Mesodermal cell (in vitro differentiated cells): Measurements from ENCODE around the gene CAMK2D.

Source experiments
- H3K27ac ChIP-seq: 2 replicates; pipeline ENCODE4 v1.7.0; 2013; ENCODE audit warnings: mild to moderate bottlenecking, low read depth, low read length, moderate library complexity; ENCODE audit not compliant: severe bottlenecking
- H3K36me3 ChIP-seq: 2 replicates; pipeline ENCODE4 v1.7.1; 2013; ENCODE audit warnings: mild to moderate bottlenecking, low read length, moderate library complexity; ENCODE audit not compliant: control insufficient read depth, insufficient read depth
- H3K4me1 ChIP-seq: one replicate; pipeline ENCODE4 v1.7.1; 2013; ENCODE audit warnings: mild to moderate bottlenecking, low read length; ENCODE audit not compliant: insufficient read depth, control insufficient read depth, poor library complexity, severe bottlenecking
- H3K4me3 ChIP-seq: 2 replicates; pipeline ENCODE4 v1.7.0; 2013; ENCODE audit warnings: low read length, control low read depth, mild to moderate bottlenecking; ENCODE audit not compliant: insufficient read depth, poor library complexity, severe bottlenecking; ENCODE audit errors: extremely low read depth
- H3K9me3 ChIP-seq: 2 replicates; pipeline ENCODE4 v1.7.1; 2013; ENCODE audit warnings: mild to moderate bottlenecking, low read length, moderate library complexity; ENCODE audit not compliant: control insufficient read depth
- WGBS, 2 experiments: methylation state at CpG; one replicate each; pipeline ENCODE4 v1.1.5; 2013; ENCODE audit warnings: missing lambda C conversion rate in 2 of 2; ENCODE audit not compliant: insufficient coverage in 2 of 2; 5-methylcytosine and 5-hydroxymethylcytosine counted together

CAMK2D gene

DNA sequence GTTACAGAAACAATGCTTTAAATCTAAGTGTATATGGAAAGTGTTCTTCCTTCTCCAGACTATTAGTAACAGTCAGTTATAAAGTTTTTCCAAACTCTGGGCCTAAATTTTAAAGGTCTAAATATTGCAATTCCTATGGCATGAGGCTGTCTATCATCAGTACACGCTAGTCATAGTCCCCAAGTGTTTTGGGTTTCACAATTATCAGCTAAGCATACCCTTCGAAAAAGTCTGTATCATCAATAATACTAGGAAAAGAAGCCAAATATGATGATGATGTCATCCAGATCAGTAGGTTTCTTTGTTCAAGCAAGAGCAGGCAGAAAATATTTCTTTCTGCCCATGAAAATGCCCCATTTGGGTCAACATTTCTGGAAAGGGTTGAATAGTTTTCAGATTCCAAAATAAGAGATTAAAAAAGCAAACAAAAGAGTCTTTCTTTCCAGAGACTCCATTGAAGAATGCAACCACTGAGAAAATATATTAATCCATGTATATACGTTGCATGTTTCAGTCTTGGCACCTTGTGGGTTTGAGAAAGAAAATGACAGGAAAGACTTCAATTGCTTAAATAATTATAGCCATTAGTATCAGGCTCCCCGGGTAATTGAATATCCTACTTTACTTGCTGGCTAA is 173.8 kb downstream of the CAMK2D start:
- no CpG with 5 or more reads among the region's 4 CpGs for WGBS, 2 experiments
- Histone ChIP-seq H3K4me3 (no peak overlapping the region), H3K36me3 (no peaks in the 10 kb centered on the region), H3K4me1 (peaks cover 12% of the 10 kb centered on the region), H3K9me3 (no peaks in the 10 kb centered on the region), H3K27ac (no peak overlapping the region)

DNA sequence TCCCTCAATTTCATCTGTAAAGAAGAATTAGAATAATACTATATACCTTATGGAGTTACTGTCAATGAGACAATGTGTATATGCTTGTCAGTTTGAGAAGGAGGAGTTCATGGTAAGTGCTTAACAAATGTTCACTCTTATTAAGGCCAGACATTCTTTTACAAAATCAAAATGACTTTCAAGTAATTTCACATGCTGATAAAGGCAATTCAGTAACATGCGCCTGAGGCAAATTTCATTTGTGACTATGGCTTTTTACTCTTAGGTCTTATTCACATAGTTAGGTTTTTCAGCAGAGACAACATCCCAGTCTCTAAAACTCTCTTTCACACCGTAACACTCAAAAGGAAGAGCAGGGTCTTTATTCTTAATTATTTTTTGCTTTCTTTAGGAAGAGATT is 174.4 kb downstream of the CAMK2D start:
- no peaks in the 10 kb centered on the region for H3K9me3 ChIP-seq
- WGBS, 2 experiments = 100% methylated on average over 1 of the region's 2 CpGs
- peaks cover 12% of the 10 kb centered on the region for H3K4me1 ChIP-seq
- H3K27ac ChIP-seq = no peak overlapping the region
- H3K36me3 ChIP-seq = no peaks in the 10 kb centered on the region
- H3K4me3 ChIP-seq = no peak overlapping the region

DNA sequence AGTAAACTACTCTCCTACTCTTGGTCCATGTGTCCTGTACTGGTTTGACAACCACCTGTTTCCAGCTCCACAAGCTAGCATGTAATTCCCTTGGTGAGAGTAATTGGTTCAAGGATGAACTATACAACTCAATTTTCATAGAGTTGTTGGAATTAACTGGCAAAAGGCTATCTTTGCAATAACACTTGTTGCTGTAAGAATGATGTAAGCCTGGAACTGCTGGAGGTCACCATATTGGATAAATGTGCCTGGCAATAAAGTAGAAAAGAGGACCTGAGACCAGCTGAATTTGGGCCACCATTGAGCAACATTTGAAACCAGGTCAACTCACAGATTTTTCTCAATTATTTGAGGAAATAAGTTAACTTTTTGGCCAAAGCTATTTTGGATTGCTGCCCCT is 175.5 kb downstream of the CAMK2D start:
- H3K4me1 ChIP-seq = peaks cover 12% of the 10 kb centered on the region
- H3K9me3 ChIP-seq = no peaks in the 10 kb centered on the region
- no peak overlapping the region for H3K4me3 ChIP-seq
- H3K36me3 ChIP-seq = no peaks in the 10 kb centered on the region
- H3K27ac ChIP-seq = no peak overlapping the region

DNA sequence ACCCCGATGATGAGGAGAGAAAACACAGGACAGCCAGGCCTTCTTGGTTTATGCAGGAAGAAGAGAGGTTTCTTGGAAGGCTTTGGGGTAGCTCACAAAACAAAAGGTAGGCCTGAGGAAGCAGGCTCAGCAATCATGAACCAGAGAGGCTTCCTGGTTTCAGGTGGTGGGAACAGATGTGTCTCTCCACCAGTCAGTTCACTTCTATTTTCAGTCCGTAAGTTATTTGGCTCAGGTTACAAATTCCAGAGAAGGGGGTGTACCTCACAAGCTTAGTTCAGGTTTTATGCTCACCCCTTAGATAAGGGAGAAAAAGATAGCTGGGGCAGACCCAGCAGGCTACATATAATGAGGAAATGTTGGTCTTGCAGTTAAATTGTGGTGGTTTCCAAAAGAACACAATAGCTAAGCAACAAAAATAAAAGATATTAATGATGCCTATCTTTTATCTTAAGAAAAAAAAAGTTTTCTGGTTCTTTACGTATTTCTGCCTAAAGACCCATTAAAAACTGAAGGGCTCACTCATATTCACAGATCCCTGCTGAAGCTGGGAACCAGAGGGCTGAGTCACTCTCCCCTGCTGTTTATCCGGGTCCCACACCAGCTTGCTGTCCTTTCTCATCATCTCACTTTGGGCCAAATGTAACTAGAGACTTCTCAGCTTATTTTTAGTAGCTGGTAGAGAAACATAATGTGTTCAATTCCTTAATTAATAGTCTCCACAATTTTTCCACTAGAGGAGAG is 177.0 kb downstream of the CAMK2D start:
- Histone ChIP-seq H3K4me3 (no peak overlapping the region), H3K4me1 (peaks cover 12% of the 10 kb centered on the region), H3K9me3 (no peaks in the 10 kb centered on the region), H3K27ac (peak overlapping the region; percentile 83), H3K36me3 (no peaks in the 10 kb centered on the region)
- 19 to 78% methylated on average over 1 to 3 of the region's 4 CpGs for WGBS, 2 experiments

DNA sequence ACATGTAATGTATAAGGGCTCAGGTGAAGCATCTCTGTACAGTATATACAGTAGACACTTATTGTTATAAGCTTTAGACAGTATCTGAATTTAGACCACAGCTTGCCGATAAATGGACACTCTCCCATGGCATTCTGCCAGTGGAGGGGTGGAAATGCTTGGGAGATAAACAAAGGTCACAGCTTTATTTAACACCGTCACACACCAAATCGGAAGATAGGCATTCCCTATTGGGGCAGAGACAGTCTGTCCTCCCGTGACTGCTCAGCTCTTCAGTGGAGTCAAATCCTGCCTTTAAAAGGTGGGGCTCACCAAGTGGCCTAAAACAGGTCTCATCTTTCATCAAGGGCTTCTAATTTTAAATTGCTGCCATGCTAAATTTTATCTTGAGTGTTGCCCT is 178.8 kb downstream of the CAMK2D start:
- Histone ChIP-seq H3K4me1 (peaks cover 12% of the 10 kb centered on the region), H3K27ac (no peak overlapping the region), H3K4me3 (no peak overlapping the region), H3K36me3 (no peaks in the 10 kb centered on the region), H3K9me3 (no peaks in the 10 kb centered on the region)
- WGBS, 2 experiments = 80 to 96% methylated on average over 3 to 4 of the region's 4 CpGs

DNA sequence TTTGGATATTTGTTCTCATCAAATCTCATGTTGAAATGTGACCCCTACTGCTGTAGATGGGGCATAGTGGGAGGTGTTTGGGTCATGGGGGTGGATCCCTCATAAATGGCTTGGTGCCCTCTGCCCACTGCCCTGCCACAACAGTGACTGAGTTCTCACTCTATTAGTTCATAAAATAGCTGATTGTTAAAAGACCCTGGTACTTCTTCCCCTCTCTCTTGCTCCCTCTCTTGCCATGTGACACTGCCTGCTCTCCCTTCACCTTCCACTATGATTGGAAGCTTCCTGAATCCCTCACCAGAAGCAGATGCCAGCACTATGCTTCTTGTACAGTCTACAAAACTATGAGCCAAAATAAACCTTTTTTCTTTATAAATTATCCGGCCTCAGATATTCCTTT is 182.2 kb downstream of the CAMK2D start:
- no peaks in the 10 kb centered on the region for H3K36me3 ChIP-seq
- no peaks in the 10 kb centered on the region for H3K9me3 ChIP-seq
- no peak overlapping the region for H3K4me3 ChIP-seq
- peaks cover 19% of the 10 kb centered on the region for H3K4me1 ChIP-seq
- no peak overlapping the region for H3K27ac ChIP-seq
- 100% methylated on average over 1 of the region's 1 CpG for WGBS, 2 experiments

DNA sequence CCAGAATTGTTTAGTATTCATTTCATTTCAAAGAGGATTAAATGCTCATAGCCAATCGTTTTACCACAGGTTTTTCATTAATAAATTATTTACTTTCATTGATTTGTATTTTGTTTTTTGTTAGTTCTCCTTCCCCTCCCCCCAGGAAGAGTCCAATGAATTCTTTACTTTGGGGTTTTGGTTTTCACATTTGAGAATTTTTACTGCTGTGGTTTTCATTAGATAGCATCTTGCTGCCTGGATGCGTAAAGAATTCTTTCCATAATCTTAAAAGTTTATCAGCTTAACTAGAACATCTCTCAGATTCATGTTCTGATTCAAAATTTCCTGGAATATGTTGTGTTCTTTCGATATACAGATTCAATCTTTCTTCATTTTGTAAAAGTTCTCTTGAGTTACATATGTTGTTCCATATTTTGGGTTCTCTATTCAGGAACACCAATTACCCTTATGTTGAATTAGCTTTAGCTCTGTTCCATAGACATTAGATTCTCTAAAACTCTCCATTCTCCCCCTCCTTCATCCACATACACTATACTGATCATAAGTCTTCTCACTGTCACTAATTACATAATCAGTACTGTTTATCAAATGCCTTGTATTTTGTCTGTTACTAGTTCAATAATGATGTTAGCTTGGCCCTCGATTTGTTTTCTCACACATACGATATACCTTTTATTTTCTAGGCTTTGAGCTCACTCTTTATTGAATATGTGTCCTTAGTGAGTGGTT is 184.4 kb downstream of the CAMK2D start:
- Histone ChIP-seq H3K4me1 (peaks cover 11% of the 10 kb centered on the region), H3K36me3 (peaks cover 4% of the 10 kb centered on the region), H3K27ac (no peak overlapping the region), H3K4me3 (no peak overlapping the region), H3K9me3 (no peaks in the 10 kb centered on the region)
- WGBS, 2 experiments = no CpG with 5 or more reads among the region's 5 CpGs

DNA sequence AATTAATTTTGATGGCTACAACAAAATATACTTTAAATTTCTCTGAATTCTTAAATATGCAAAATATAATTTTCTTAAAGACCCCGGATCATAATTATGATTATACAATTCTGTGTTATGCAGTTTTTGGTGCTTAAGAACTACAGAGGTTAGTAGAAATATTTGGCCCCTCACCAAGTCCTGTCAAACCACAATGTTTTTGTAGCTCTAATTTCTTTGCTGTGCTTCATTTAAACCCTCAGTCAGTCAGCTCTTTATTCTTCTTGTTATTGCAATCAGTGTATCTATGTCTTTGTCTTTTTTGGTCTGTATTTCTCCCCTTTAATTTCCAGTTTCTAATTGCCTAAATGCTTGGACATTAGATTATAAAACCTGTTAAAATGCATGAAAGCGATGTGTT is 186.1 kb downstream of the CAMK2D start:
- Histone ChIP-seq H3K4me3 (no peak overlapping the region), H3K27ac (no peak overlapping the region)
- WGBS, 2 experiments = 83 to 100% methylated on average over 1 of the region's 2 CpGs

DNA sequence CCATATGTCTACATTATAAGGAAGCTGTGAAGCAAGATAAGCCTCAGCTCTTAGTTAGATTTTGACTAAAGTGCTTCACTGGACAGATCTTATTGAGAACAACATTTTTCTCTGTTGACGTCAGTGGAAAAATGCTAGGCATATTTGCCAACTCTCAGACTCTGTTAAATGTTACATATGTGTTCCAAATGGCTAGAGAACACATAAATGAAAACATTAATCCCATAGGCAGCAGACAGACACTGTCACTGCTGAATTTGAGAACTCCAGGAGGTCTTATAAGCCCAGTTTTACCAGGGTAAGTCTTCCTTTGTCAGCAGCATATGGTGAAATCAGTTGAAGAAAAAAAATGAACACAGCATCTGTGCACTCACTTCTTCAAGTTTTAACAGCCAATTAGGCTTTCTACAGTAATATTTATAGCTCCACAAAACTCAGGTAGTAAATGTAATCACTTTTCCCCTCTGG is 186.9 kb downstream of the CAMK2D start:
- WGBS, 2 experiments = no CpG with 5 or more reads among the region's 1 CpG
- H3K4me1 ChIP-seq = peaks cover 11% of the 10 kb centered on the region
- H3K36me3 ChIP-seq = peaks cover 4% of the 10 kb centered on the region
- H3K4me3 ChIP-seq = no peak overlapping the region
- H3K9me3 ChIP-seq = no peaks in the 10 kb centered on the region
- peak overlapping the region; percentile 69 for H3K27ac ChIP-seq

More for the DNA sequence above, 186.1 kb downstream of the CAMK2D start:
- Histone ChIP-seq H3K9me3 (no peaks in the 10 kb centered on the region), H3K36me3 (peaks cover 4% of the 10 kb centered on the region), H3K4me1 (peaks cover 11% of the 10 kb centered on the region)

DNA sequence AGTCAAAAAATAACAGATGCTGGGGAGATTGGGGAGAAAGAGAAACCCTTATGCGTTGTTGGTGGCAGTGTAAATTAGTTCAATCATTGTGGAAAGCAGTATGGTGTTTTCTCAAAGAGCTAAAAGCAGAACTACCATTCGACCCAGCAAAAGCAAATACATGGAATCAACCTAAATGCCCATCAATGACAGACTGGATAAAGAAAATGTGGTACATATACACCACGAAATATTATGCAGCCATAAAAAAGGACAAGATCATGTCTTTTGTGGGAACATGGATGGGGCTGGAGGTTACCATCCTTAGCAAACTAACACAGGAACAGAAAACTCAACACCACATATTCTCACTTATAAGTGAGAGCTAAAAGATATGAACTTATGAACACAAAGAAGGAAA is 188.9 kb downstream of the CAMK2D start:
- H3K4me1 ChIP-seq = peaks cover 11% of the 10 kb centered on the region
- no peak overlapping the region for H3K4me3 ChIP-seq
- no peaks in the 10 kb centered on the region for H3K9me3 ChIP-seq
- H3K27ac ChIP-seq = no peak overlapping the region
- H3K36me3 ChIP-seq = peaks cover 4% of the 10 kb centered on the region
- 92 to 100% methylated on average over 1 to 2 of the region's 3 CpGs for WGBS, 2 experiments
